Uterus (tissue), 4 donors: ENCODE measurements around the gene LIPA. TPM values are rescaled to one million over a fixed set of nuclear protein-coding genes. Genes with fewer than 3 reads are reported as not detected.

ENCODE experiments used
- DNase-seq, 2 donors: peaks; one replicate each; pipeline ENCODE4 v3.0.0-alpha.2; 2019 to 2020
- H3K27ac ChIP-seq, 2 donors: fragments of 200-600 bp; sonication (generic); 1 replicate in 1 of 2; 2 replicates in 1 of 2; pipeline ENCODE4 v1.5.1; 2016 to 2018
- H3K27me3 ChIP-seq, 2 donors: fragments of 200-600 bp; sonication (generic); one replicate each; pipeline ENCODE4 v1.5.1; 2018 to 2019; ENCODE audit warnings: control low read depth in 1 of 2
- H3K36me3 ChIP-seq, 2 donors: fragments of 200-600 bp; sonication (generic); one replicate each; pipeline ENCODE4 v1.5.1; 2019; ENCODE audit warnings: control low read depth in 1 of 2
- H3K4me1 ChIP-seq, 2 donors: fragments of 200-600 bp; sonication (generic); one replicate each; pipeline ENCODE4 v1.5.1; 2018 to 2019; ENCODE audit warnings: control low read depth in 1 of 2
- H3K4me3 ChIP-seq, 2 donors: fragments of 200-600 bp; sonication (generic); 1 replicate in 1 of 2; 2 replicates in 1 of 2; pipeline ENCODE4 v1.5.1; 2018 to 2019; ENCODE audit warnings: mild to moderate bottlenecking in 1 of 2
- H3K9me3 ChIP-seq, 2 donors: fragments of 200-600 bp; sonication (generic); one replicate each; pipeline ENCODE4 v1.5.1; 2019; ENCODE audit warnings: control low read depth in 1 of 2
- POLR2A ChIP-seq, 2 donors: fragments of 450-650 bp; IDR thresholded peaks; one replicate each; pipeline ENCODE4 v1.6.1; 2016; ENCODE audit warnings: antibody characterized with exemption in 2 of 2, mild to moderate bottlenecking in 1 of 2, moderate library complexity in 1 of 2
- intact Hi-C: fragments of 100-400 bp; cut with DNase I; formaldehyde crosslinking; loops from one replicate; pipeline ENCODE4 v1.15.1; 2023; ENCODE audit warnings: low total_unique reads
- total RNA-seq, 4 donors: library from RNA; depleted of rRNA in 3 of 4; stranded (reverse); fragments of >200 nt in 3 of 4; gene quantifications; one replicate each; pipeline versions ENCODE4 v1.1.0 to v1.2.4, GENCODE V29; 2014 to 2023
- TF ChIP-seq, protein P1 (sequence below), 4 experiments: fragments of 200-600 bp in 2 of 4; fragments of 450-650 bp in 2 of 4; sonication (generic) in 2 of 4; IDR thresholded peaks; one replicate each; pipeline ENCODE4 v1.5.1; 2016 to 2019; ENCODE audit warnings: antibody characterized with exemption in 4 of 4, mild to moderate bottlenecking in 2 of 4, moderate library complexity in 1 of 4
- donor health status: DM: yes; HTN: yes; CAD: no.

Gene LIPA
- total RNA-seq, 4 donors from 2014 or later, result 40.0 to 63.1 (median 46.9) TPM

DNA sequence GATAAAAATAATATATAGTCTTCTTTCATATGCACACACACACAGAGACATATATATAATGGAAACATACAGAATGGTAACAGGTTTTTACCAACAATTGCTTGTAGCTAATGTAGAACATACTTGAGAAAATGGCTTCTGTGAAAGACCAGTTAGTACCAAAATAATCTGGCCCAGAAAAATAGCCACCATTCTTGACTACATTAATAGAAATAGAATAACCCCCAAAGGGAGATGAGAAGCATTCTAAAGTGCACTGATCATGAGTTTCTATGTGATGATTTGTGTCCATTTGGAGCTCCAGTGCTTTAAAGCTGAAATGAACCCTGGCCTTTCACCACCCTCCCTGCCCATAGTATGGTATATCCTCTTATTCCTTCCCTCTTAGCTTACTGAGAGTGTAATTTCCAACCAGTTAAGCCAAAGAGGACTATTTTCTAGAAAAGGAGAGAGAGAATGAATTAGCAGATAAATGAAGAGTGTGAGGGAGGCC, 27.4 kb upstream of the LIPA start:
- DNase-seq, result no peak
- Histone ChIP-seq H3K4me1 (peaks cover 7 to 13% of the 10 kb centered on the region in 2 donors), H3K36me3 (no peaks in the 10 kb centered on the region), H3K9me3 (no peaks in the 10 kb centered on the region), H3K27me3 (peaks cover 0 to 4% of the 10 kb centered on the region in 2 donors), H3K4me3 (no peak overlapping the region), H3K27ac (peak overlapping the region; percentile 62 to 90)
- intact Hi-C loops, result no loop called here
- no peak for TF ChIP-seq POLR2A (IDR thresholded peaks at IDR 0.05)
- TF ChIP-seq, protein P1, sequence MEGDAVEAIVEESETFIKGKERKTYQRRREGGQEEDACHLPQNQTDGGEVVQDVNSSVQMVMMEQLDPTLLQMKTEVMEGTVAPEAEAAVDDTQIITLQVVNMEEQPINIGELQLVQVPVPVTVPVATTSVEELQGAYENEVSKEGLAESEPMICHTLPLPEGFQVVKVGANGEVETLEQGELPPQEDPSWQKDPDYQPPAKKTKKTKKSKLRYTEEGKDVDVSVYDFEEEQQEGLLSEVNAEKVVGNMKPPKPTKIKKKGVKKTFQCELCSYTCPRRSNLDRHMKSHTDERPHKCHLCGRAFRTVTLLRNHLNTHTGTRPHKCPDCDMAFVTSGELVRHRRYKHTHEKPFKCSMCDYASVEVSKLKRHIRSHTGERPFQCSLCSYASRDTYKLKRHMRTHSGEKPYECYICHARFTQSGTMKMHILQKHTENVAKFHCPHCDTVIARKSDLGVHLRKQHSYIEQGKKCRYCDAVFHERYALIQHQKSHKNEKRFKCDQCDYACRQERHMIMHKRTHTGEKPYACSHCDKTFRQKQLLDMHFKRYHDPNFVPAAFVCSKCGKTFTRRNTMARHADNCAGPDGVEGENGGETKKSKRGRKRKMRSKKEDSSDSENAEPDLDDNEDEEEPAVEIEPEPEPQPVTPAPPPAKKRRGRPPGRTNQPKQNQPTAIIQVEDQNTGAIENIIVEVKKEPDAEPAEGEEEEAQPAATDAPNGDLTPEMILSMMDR (IDR thresholded peaks at IDR 0.05), result no peak

DNA sequence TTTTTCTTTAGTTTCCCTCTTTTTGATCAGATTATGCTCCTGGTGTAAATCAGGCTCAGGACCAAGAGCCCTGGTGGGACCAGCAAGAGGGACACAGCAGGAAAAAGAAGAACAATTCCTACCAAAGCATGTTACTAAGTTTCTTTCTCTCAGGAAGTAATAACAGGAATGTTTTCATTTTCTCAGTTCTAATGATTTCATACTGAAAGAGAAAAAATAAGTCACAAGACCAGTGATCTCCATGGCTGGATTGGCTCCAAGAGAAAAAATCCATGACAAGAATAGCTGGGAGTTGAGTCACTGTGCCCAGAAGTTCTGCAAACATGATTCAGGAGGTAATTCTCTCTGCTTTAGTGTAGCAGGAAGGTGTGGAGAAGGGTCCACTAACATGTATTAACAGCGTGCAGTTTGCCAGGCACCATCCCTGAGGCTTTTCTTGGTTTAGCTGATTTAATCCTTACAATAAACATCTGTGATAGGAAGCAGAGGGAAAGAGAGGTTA, 26.5 kb upstream of the LIPA start:
- intact Hi-C loops, result no loop called here
- peak overlapping the region; percentile 81 to 90 for H3K27ac ChIP-seq
- TF ChIP-seq, protein P1 (IDR thresholded peaks at IDR 0.05), result no peak
- peak in 1 of 2 donors; percentile 11 for TF ChIP-seq POLR2A (IDR thresholded peaks at IDR 0.05)
- peaks cover 5 to 7% of the 10 kb centered on the region in 2 donors for H3K4me1 ChIP-seq
- H3K27me3 ChIP-seq, result peaks cover 0 to 4% of the 10 kb centered on the region in 2 donors
- H3K4me3 ChIP-seq, result no peak overlapping the region
- no peaks in the 10 kb centered on the region for H3K36me3 ChIP-seq
- H3K9me3 ChIP-seq, result no peaks in the 10 kb centered on the region
- DNase-seq, result peak; percentile 51 to 81

DNA sequence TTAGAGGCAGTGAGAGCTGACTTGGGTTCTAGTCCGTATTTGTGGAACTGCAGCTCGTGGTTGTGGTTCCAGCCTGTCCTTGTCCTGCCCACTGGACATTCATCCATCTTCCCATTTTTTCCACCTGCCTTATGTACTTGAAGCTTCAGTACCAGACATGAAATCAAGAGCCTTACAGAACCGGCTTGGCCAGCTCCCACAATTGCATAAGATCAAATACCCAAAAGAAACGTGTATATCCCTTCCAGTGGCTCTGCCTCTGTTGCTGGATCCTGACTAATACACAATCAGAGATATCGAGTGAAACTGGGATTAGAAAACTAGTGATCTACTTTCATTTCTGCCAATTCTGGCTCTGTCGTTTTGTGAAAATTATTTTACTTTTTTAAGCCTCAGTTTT, 23.8 kb upstream of the LIPA start:
- H3K27me3 ChIP-seq, result peaks cover 0 to 4% of the 10 kb centered on the region in 2 donors
- no peak for DNase-seq
- H3K27ac ChIP-seq, result peak overlapping the region; percentile 48 to 86
- H3K9me3 ChIP-seq, result no peaks in the 10 kb centered on the region
- no peaks in the 10 kb centered on the region for H3K36me3 ChIP-seq
- peaks cover 0 to 7% of the 10 kb centered on the region in 2 donors for H3K4me1 ChIP-seq
- intact Hi-C loops, result no loop called here
- no peak overlapping the region for H3K4me3 ChIP-seq
- TF ChIP-seq, protein P1 (IDR thresholded peaks at IDR 0.05), result no peak
- no peak for TF ChIP-seq POLR2A (IDR thresholded peaks at IDR 0.05)

- DNase-seq, result no peak
- Histone ChIP-seq H3K4me3 (no peak overlapping the region), H3K4me1 (peaks cover 0 to 7% of the 10 kb centered on the region in 2 donors), H3K27me3 (peaks cover 0 to 4% of the 10 kb centered on the region in 2 donors), H3K36me3 (no peaks in the 10 kb centered on the region), H3K27ac (peak overlapping the region; percentile 48 to 86), H3K9me3 (no peaks in the 10 kb centered on the region)
- TF ChIP-seq, protein P1 (IDR thresholded peaks at IDR 0.05), result no peak
- no peak for TF ChIP-seq POLR2A (IDR thresholded peaks at IDR 0.05)
- intact Hi-C loops, result no loop called here
Observed at GRCh38 chr10:89274928-89275327, 23.4 kb upstream of the LIPA start.

DNA sequence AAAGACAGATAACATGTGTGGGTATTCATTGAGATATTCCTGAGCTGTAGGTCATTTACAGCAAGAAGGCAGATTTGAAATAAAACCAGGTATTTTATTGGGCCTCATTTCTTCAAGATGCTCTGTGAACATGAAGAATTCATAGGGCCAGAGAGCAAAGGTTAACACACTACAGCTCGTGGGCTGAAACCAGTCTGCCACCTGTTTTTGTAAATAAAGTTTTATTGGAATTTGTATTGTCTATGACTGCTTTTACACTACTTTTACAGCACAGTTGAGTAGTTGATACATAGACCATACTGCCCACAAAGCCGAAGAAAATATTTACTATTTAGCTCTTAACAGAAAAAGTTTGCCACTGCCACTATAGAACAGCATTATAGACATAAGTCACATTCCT, 22.1 kb upstream of the LIPA start:
- H3K4me1 ChIP-seq, result peaks cover 0 to 7% of the 10 kb centered on the region in 2 donors
- TF ChIP-seq, protein P1 (IDR thresholded peaks at IDR 0.05), result no peak
- no peak for TF ChIP-seq POLR2A (IDR thresholded peaks at IDR 0.05)
- peak overlapping the region in 1 of 2 donors; percentile 86 for H3K27ac ChIP-seq
- intact Hi-C loops, result no loop called here
- H3K36me3 ChIP-seq, result no peaks in the 10 kb centered on the region
- no peaks in the 10 kb centered on the region for H3K27me3 ChIP-seq
- no peaks in the 10 kb centered on the region for H3K9me3 ChIP-seq
- H3K4me3 ChIP-seq, result no peak overlapping the region
- no peak for DNase-seq
